Sigmoid colon (tissue), 4 donors: ENCODE results near the gene ZNF319.

Experiments
- POLR2AphosphoS5 ChIP-seq, 4 donors: sonication (generic); formaldehyde crosslinking; IDR thresholded peaks; one replicate each; pipeline ENCODE4 v1.6.1; 2017; ENCODE audit warnings: antibody characterized with exemption in 4 of 4
- TF ChIP-seq, protein P1 (sequence below), 4 experiments: fragments of 450-650 bp in 3 of 4; fragments of 200-600 bp in 1 of 4; IDR thresholded peaks; one replicate each; pipeline ENCODE4 v1.5.1; 2016 to 2019; ENCODE audit warnings: antibody characterized with exemption in 4 of 4, mild to moderate bottlenecking in 3 of 4, moderate library complexity in 2 of 4

DNA sequence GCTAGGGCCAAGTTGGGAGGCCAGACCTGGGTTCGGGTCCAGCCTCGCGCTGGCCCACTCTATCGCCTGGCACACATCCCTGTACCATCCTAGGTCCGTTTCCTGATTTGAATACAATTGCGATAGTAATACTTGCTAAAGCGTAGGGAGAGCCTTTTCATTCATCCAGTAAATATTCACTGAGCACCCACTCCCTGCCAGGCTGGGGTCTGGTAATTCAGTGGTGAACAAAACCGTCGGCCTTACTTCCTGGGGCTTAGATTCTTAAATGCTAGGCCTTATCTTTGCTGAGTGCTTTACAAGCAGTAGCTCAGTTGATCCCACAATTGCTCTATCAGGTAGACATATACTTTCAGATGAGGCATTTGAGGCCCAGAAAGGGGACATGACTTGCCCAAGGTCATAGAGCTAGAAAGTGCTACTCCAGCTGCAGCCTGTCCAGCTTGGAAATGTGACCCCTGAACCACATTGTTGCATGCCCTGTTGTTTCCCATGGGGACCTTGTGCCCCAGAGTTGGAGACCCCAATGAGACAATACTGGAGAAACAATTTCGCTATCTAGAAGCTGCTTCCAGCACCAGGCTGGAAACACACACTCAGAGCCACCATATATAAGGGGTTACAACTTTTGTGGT, 1.4 kb upstream of the ZNF319 start:
- TF ChIP-seq, protein P1, sequence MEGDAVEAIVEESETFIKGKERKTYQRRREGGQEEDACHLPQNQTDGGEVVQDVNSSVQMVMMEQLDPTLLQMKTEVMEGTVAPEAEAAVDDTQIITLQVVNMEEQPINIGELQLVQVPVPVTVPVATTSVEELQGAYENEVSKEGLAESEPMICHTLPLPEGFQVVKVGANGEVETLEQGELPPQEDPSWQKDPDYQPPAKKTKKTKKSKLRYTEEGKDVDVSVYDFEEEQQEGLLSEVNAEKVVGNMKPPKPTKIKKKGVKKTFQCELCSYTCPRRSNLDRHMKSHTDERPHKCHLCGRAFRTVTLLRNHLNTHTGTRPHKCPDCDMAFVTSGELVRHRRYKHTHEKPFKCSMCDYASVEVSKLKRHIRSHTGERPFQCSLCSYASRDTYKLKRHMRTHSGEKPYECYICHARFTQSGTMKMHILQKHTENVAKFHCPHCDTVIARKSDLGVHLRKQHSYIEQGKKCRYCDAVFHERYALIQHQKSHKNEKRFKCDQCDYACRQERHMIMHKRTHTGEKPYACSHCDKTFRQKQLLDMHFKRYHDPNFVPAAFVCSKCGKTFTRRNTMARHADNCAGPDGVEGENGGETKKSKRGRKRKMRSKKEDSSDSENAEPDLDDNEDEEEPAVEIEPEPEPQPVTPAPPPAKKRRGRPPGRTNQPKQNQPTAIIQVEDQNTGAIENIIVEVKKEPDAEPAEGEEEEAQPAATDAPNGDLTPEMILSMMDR (IDR thresholded peaks at IDR 0.05) = no peak
- TF ChIP-seq POLR2AphosphoS5 (IDR thresholded peaks at IDR 0.05) = no peak
